GM19023 (cell line): ENCODE data around the gene TUBA3E.
"Not testable (repeated sequence)": the region's sequence is repeated elsewhere in the genome, so short reads cannot be mapped to it uniquely, and the experiment has no call there.

ENCODE experiments used
- ATAC-seq: cut with Tn5 transposase; IDR thresholded peaks from one replicate; pipeline ENCODE4 v1.9.1; 2021; ENCODE audit warnings: mild to moderate bottlenecking, moderate library complexity; ENCODE audit not compliant: unreplicated experiment

TUBA3E gene

DNA sequence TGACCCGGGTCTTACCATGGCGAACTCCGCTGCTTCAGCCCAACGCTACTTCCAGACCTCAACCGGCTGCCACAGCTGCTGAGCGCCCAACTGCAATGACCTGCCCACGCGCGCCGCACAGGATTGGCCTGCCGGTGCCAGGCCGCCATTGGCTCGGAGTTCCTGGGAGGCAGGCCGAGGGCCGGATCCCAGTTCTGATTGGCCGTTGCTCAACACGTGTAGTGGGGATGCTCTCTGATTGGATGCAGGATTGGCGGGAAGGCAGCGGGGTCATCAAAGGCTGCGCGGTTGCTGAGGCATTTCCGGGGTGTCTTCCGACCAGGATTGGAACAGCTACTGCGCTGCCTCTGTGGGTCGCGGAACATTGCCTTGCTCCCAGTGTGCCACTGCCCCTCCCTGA, at the start of gene TUBA3E:
TUBA3E (minus strand) TSS at position 97 of the 400 bp plus-strand sequence; CDS start at position 18, 79 bp downstream.
- no peak for ATAC-seq

DNA sequence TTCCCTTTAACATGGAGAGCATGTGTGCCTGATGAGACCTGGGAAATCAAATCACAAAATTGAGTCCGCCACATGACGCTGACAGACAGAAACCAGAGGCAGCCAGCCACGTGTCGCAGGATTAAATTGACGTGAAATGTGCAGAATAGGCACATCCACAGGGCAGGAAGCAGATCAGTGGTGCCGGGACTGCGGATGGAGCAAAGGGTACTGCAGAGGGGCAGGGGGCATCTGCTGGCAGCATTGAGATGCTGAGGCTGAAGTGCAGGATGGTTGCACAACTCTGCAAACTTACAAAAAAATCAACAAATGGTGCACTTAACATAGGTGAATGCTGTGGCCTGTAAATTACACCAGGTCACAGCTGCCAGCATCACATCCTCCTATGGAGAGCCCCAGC, 48.2 kb upstream of the TUBA3E start:
- ATAC-seq: no peak

DNA sequence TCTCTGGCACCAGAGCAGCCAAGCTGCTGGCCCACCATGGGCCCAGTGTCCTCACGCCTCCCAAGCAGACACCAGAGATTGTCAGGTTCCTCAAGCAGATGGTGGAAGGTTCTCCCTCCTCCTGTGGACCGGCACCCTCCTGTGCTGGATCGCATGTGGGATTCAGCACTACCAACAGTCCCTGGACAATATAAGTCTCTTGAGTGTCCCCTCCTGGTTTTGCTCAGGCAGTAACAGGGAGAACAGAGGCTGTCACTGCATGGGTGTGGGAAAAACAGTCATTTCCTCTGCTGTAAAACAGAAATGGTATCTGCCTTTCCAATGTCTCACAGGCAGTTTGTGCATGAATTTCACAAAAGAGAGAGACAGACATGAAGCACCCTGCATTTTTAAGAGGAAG, 47.7 kb upstream of the TUBA3E start:
- no peak for ATAC-seq

DNA sequence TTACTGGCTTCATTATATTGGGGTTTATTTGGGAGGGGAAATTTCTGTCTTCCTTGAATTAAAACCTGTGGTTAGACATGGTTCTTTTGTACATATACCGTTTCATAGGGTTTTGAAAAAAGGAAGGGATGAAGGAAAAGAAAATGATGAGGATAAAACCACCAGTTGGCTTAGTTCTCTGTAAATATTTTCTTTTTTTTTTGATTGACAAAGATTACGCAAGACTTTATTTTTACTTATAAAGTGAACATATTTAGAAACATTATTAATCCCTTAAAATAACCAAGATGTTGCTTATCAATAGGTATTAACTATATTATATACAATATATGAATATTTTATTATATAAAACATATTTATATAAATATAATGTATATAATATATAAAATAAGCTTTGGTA, 45.1 kb upstream of the TUBA3E start:
- no peak for ATAC-seq

DNA sequence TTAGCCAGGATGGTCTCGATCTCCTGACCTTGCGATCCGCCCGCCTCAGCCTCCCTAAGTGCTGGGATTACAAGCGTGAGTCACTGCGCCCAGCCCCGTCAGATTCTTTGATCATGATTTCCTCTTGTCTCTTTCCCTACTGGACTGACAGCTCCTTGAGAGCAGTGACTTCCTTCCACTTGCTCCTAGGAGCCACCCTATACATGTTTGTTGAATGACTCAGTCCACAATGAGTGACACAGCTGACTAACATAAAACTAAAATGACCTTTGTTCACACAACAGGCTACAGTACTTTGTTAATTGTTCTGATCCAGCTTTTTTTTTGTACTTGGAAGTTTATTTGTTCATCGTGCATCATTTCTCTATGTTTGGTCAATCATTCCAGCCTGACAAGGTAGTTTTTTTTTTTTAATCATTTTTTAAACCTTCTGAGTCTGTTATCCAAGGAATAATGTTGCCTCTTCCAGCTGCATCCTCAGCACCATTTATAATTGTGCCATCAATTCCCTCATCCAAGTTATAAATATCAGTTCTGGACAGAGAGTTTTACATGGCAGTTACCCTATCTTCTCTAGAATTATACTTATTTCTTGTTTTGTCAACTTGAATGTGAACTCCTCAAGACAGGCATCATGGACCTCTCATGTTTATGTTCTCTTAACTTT, 42.9 kb upstream of the TUBA3E start:
- ATAC-seq: no peak

DNA sequence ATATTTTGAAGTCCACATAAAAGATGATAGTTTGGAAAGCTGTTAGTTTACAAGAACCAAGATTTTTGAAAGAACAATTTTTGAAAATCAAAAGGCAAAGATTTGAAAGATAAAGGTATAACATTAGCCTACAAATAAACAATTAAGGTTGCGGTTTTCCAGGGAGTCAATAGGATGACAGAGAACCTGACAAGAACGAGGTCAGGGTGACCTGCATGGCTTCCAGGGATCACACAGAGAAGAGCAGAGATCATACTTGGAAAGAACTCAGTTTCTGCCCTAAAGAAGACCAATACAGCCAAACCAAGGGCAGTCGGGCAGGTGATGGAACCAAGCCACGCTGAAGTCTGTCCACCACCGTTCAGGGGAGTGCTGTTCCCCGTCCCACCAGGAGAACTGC, 41.3 kb upstream of the TUBA3E start:
- not testable (repeated sequence) for ATAC-seq

DNA sequence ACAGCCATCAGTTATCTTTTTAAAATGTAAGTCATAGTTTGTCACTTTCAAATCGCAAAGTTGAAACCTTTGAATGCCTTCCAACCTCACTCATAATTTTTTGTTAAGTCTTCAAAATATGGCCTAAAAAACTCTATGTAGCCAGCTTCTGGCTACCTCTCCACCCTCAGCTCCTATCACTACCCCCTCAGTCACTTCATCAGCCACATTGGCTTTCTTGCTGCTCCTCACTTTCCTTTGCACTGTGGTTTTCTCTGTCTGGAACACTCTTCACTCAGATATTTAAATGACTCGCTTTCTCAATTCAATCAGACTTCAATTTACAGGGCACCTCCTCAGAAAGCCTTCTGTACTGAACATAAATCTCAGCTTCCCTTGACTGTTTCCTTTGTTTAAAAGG, 34.8 kb upstream of the TUBA3E start:
- not testable (repeated sequence) for ATAC-seq

DNA sequence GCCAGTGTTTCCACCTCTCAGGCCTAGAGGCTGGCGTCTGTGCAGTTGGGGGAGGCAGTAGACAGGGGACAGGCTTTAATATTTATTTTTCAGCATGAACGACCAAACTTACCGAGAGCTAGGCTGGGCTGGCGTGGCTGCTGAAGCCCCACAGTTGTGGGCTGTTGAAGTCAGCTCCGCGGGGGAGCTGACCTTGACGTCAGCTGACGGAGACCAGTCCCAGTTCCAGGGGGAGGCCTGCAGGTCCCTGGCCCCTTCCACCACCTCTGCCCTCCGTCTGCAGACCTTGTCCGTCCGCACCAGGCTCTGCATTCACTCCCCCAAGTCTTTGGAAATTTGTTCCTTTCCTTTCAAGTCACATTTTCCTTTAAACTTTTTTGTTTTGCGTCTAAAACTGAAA, 33.4 kb upstream of the TUBA3E start:
- no peak for ATAC-seq

DNA sequence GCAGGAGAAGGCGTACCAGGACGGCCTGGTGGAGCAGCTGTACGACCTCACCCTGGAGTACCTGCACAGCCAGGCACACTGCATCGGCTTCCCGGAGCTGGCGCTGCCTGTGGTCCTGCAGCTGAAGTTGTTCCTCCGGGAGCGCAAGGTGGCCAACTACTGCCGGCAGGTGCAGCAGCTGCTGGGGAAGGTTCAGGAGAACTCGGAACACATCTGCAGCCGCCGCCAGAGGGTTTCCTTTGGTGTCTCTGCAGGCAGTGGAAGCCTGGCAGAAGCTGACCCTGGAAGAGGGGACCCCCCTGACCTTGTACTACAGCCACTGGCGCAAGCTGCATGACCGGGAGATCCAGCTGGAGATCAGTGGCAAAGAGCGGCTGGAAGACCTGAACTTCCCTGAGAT, 32.7 kb upstream of the TUBA3E start:
- not testable (repeated sequence) for ATAC-seq

DNA sequence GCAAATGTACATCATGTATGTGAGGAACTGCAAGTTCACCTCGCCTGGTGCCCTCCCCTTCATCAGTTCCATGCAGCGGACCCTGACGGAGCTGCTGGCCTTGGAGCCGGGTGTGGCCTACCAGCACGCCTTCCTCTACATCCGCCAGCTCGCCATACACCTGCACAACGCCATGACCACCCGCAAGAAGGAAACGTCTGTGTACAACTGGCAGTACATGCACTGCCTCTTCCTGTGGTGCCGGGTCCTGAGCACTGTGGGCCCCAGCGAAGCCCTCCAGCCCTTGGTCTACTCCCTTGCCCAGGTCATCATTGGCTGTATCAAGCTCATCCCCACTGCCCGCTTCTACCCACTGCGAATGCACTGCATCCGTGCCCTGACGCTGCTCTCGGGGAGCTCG, 32.1 kb upstream of the TUBA3E start:
- ATAC-seq: not testable (repeated sequence)

DNA sequence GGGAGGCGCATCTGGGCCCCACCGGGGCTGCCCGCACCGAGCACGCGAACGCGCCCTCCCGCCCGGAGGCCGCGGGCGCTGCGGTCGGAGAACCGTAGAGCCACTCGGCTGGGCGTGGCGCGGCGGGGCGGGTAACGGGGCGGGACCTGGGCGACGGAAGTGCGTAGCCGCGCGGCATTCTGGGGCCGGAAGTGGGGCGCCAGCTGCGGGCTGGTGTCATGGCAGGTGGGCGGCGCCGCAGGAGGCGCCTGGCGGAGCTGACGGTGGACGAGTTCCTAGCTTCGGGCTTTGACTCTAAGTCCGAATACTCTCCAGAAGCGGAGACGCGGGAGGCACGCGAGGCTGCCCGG, 30.9 kb upstream of the TUBA3E start:
- peak; percentile 89 for ATAC-seq

DNA sequence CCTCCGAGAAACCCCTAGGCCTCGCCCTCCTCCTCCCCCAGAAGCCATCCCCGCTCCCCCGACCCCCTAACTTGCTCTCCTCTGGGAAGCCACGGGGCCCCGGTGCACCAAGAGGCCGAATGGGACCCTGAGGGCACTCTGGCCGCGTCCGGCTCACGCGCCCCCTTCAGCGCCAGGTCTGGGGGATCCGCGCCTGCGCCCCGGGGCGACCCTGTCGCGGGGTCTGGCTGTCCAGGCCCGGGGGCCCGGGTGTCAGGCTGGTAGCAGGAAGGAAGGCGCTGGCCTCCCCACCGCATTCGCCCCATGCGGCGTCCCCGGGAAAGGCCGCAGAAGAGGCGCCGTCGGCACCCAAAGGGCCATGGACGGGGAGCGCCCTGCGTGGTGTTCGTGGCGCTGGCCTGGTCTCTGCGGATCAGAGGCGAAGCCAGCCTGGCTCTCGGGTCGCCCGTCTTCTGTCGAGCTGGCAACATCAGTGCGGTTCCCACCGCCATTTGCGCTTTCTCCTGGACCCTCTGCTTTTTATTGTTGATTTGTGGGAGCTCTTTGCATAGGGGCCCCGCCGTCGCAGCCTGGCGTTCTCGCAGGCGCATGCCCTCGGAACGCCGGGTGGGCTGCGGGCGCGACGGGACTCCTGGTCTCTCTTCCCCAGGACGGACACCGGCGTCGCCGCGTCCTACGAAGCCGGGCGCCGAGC, 30.4 kb upstream of the TUBA3E start:
- not testable (repeated sequence) for ATAC-seq

DNA sequence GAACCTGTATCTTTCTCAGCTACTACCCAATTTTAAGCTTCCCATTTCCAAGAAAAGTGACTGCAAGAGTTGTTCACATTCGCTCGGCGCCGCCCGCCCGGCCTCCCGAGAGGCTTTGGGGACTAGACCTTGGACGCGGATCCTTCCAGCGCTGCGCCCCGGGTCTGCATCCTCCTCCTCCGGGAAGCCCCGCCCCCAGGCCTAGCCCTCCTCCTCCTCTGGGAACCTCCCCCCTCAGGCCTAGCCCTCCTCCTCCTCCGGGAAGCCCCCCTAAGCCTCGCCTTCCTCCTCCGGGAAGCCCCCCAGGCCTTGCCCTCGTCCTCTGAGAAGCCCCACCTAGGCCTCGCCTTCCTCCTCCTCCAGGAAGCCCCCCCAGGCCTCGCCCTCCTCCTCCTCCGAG, 29.8 kb upstream of the TUBA3E start:
- ATAC-seq: not testable (repeated sequence)

DNA sequence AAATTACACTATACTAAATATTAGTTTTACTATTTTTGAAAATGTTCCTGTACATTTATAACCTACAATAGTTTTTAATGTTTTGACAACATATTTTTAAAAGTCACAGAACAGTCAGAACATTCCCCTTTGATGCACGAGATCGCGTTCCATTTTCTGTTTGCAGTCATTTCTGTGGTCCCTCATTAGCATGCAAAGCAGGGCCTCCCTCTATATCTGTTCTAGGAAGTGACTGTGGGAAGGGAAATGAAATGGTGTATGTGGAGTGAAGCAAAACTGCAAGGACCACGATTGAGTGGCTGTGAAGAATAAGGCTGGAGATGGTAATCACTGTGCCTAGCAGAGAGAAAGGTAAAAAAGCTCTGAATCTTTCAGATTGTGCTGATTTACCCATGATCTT, 24.3 kb upstream of the TUBA3E start:
- peak; percentile 92 for ATAC-seq

DNA sequence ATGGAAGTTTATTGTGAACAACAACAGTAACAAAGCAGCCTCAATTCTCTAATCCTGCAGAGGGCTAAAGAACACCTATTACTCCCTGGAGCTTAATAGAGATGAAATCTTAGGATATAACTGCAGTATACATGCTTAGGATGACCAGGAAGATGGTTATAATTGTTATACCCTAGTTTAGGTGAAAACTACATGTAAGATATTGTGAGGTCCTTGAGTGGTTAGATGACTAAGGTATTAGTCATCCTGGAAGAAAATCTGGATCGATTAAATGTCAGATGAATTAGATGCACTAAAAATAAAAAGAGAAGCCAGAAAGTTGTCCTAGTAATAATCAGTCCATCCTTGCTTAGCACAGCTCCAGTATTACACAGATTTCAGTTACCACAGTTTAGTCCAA, 22.3 kb upstream of the TUBA3E start:
- not testable (repeated sequence) for ATAC-seq

DNA sequence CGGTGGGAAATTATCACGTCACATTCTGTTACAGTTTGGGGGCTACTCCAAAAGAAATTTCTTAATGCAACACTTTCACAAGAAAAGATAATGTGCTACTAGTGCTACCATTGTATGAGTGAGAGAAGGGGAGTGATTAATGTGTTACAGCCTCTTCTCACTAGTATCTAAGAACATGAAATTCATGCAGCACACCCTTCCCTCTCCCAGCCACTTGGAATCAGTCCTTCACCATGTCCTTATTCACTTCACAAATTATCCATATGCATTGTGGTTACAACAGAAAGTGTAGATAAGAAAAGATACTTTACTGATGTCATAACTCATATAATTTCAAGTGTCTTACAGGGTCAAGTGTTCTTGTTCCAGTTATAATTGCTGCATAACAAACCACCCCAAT, 20.9 kb upstream of the TUBA3E start:
- not testable (repeated sequence) for ATAC-seq

DNA sequence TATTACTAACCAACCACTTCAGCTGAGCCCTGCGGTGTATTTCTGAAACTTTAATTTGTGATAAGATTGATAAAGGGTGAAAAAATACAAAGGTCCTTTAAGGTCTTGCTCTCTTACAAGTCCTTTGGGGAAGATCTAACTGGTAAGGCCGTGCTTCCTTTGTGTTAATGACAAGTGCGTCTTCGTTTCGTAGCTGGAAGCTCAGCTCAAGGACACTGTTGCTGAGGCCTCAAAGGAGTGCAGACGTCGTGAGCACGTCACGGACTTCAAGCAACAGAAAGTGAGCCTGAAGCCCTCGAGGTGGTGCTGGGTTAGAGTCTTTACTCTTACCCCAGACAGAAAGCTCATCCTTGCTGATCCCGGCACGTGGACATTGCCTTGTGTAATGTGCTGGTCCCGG, 8.8 kb upstream of the TUBA3E start:
- not testable (repeated sequence) for ATAC-seq

DNA sequence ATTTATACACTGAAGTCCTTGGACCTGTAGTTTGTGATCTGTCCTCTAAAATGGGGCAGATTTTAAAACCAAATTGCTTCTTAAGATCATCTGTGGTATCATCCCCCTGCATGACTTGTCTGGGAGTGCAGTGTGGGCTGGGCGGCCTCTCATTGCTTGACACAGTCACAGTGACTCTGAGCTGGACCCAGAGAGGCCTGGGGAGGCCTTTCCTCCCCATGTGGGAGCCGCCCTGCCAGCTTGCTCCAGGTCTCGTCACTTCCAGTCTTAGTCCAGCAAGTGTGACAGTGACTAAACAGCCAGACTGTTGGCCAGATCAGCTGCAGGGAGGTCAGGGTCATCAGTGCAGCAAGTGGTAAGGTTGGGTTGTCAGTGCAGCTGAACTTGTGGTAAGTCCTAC, 4.9 kb upstream of the TUBA3E start:
- ATAC-seq: not testable (repeated sequence)

DNA sequence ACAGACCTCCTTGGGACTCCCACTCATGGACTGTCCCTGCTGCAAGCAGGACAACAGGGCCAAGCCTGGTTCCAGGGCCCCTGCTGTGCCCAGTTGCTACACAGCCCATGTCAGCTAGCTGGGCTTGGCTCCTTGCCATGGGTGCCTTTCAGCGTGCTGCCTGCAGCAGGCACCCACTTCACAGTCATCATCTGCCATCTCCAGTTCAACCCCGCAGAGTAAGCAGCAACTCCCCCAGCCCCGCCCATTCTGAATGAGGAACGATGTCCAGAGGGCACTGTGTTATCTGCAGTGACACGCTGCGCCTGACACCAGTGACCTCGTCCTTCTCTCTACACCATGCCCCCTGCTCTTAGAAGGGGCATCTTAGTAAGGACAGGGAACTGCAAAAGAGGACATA, 4.3 kb upstream of the TUBA3E start:
- not testable (repeated sequence) for ATAC-seq

DNA sequence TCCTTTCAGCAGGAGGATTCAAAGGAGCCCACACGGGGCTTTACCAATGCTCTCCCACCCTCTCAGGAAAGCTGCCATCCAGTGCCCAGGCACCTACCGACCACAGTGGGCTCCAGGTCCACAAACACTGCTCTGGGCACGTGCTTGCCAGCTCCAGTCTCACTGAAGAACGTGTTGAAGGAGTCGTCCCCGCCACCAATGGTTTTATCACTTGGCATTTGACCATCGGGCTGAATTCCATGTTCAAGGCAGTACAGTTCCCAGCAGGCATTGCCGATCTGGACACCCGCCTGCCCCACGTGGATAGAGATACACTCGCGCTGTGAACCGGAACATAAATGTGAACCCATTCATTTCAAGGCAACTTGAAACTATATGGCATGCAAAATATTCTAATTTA, 2.2 kb downstream of the TUBA3E start:
- not testable (repeated sequence) for ATAC-seq

DNA sequence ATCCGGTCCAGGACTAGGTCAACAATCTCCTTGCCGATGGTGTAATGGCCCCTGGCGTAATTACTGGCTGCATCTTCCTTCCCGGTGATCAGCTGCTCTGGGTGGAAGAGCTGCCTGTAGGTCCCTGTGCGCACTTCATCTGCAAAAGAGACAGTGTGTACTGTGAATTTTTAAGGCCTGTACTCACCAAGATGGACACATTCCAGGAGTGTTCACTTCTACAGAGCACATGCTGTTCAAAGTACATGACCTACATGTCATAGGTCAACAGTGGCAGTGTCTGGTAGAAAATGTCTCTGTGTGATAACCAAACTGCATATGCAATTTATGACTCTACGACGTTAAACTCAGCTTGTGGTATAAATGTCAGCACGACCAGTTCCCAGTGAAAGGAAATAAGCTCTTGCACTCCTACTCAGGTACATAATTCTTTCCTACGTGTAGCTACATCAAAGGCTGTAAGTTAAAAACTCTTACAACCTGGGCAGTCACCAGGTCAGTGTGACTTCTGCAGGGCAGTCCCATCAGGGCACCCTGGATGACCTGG, 3.1 kb downstream of the TUBA3E start:
- ATAC-seq: not testable (repeated sequence)

DNA sequence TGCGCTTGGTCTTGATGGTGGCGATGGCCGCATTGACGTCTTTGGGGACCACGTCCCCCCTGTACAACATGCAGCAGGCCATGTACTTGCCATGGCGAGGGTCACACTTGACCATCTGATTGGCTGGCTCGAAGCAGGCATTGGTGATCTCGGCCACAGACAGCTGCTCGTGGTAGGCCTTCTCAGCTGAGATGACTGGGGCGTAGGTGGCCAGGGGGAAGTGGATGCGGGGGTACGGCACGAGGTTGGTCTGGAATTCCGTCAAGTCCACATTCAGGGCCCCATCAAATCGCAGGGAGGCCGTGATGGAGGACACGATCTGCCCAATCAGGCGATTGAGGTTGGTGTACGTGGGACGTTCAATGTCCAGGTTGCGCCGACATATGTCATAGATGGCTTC, 4.4 kb downstream of the TUBA3E start:
- not testable (repeated sequence) for ATAC-seq
